SK-N-SH (cell line): ENCODE data around the gene PITHD1. TPM values are rescaled to one million over a fixed set of nuclear protein-coding genes. Genes with fewer than 3 reads are reported as not detected.
A peak's percentile ranks its signal among the peaks of the same experiment; 100 is the strongest.

Experiments used
- CTCF ChIA-PET: fragments of 300-600, 350-600 bp; formaldehyde crosslinking; extraction: SDS; loops from one replicate; lab custom pipeline; 2021; lab: Yijun Ruan, JAX
- POLR2A ChIA-PET: fragments of 350-600 bp; sonication (Branson Sonifier 250); formaldehyde crosslinking; extraction: SDS; loops from one replicate; lab custom pipeline; 2020; ENCODE audit warnings: antibody characterized with exemption, inconsistent platforms; lab: Yijun Ruan, JAX
- DNase-seq: peaks from one replicate; pipeline ENCODE4 v3.0.0; 2012
- H2AFZ ChIP-seq: fragments of 200-600 bp; sonication (generic); 2 replicates; pipeline ENCODE4 v1.8.1; 2016; ENCODE audit warnings: antibody characterized with exemption, mild to moderate bottlenecking, low read depth
- H3F3A ChIP-seq: fragments of 200-600 bp; sonication (generic); replicated peaks from 2 replicates; pipeline ENCODE3; 2016; ENCODE audit warnings: antibody characterized with exemption, mild to moderate bottlenecking; ENCODE audit not compliant: insufficient read depth
- H3K27ac ChIP-seq, 2 experiments: fragments of 200-500 bp in 1 of 2; fragments of 200-600 bp in 1 of 2; sonication (Bioruptor generic) in 1 of 2; sonication (generic), shearing (Covaris generic) in 1 of 2; 2 replicates each; pipeline versions ENCODE4 v1.5.1 to v1.6.1; 2014 to 2016; ENCODE audit warnings: low read depth in 2 of 2, inconsistent platforms in 1 of 2, low read length in 1 of 2, mild to moderate bottlenecking in 1 of 2, mixed read lengths in 1 of 2
- H3K27me3 ChIP-seq: fragments of 200-600 bp; sonication (generic), shearing (Covaris generic); 2 replicates; pipeline ENCODE4 v1.6.1; 2016; ENCODE audit warnings: mixed run types; ENCODE audit not compliant: insufficient read depth
- H3K36me3 ChIP-seq, 2 experiments: fragments of 200-500 bp in 1 of 2; fragments of 200-600 bp in 1 of 2; sonication (Bioruptor generic) in 1 of 2; sonication (generic) in 1 of 2; replicated peaks in 1 of 2; 2 replicates each; pipeline versions ENCODE3 to v1.5.1; 2014 to 2016; ENCODE audit warnings: low read length in 1 of 2, mild to moderate bottlenecking in 1 of 2; ENCODE audit not compliant: insufficient read depth in 2 of 2, control insufficient read depth in 1 of 2
- H3K4me1 ChIP-seq, 2 experiments: fragments of 200-500 bp in 1 of 2; fragments of 200-600 bp in 1 of 2; sonication (Bioruptor generic) in 1 of 2; sonication (generic), shearing (Covaris generic) in 1 of 2; 2 replicates each; pipeline versions ENCODE4 v1.5.1 to v1.6.1; 2014 to 2016; ENCODE audit warnings: low read depth in 1 of 2, low read length in 1 of 2, mixed run types in 1 of 2; ENCODE audit not compliant: insufficient read depth in 2 of 2, control insufficient read depth in 1 of 2
- H3K4me2 ChIP-seq: fragments of 200-600 bp; sonication (generic), shearing (Covaris generic); 2 replicates; pipeline ENCODE4 v1.6.1; 2017; ENCODE audit warnings: mixed run types
- H3K4me3 ChIP-seq, 2 experiments: fragments of 200-500 bp in 1 of 2; fragments of 200-600 bp in 1 of 2; sonication (Bioruptor generic) in 1 of 2; sonication (generic), shearing (Covaris generic) in 1 of 2; 2 replicates each; pipeline versions ENCODE4 v1.5.1 to v1.8.1; 2014 to 2016; ENCODE audit warnings: low read depth in 2 of 2, inconsistent platforms in 1 of 2, low read length in 1 of 2, mild to moderate bottlenecking in 1 of 2, mixed read lengths in 1 of 2, moderate library complexity in 1 of 2
- H3K79me2 ChIP-seq: fragments of 200-600 bp; sonication (generic); 2 replicates; pipeline ENCODE4 v1.8.1; 2017; ENCODE audit warnings: mild to moderate bottlenecking; ENCODE audit not compliant: insufficient read depth
- H3K9ac ChIP-seq: fragments of 200-600 bp; sonication (generic); 2 replicates; pipeline ENCODE4 v1.6.1; 2017; ENCODE audit warnings: mixed run types
- H3K9me2 ChIP-seq: fragments of 200-600 bp; sonication (generic); 2 replicates; pipeline ENCODE4 v1.6.1; 2017; ENCODE audit warnings: mixed run types
- H3K9me3 ChIP-seq: fragments of 200-600 bp; sonication (generic); 2 replicates; pipeline ENCODE4 v1.6.1; 2017; ENCODE audit warnings: mixed run types, mild to moderate bottlenecking, moderate library complexity
- H4K20me1 ChIP-seq: fragments of 200-600 bp; sonication (generic); 2 replicates; pipeline ENCODE4 v1.6.1; 2017; ENCODE audit warnings: mild to moderate bottlenecking, mixed run types; ENCODE audit not compliant: insufficient read depth
- CHD2 ChIP-seq: fragments of 150-350 bp; IDR thresholded peaks from 2 replicates; pipeline ENCODE4 v1.6.1; 2018; ENCODE audit warnings: low read length; ENCODE audit not compliant: partially characterized antibody
- ELF1 ChIP-seq: IDR thresholded peaks from 2 replicates; pipeline ENCODE4 v1.4.0; 2012
- EP300 ChIP-seq, 2 experiments: IDR thresholded peaks; 2 replicates each; pipeline versions ENCODE4 v1.4.0 to v1.6.1; 2012; ENCODE audit warnings: borderline replicate concordance in 1 of 2, low read depth in 1 of 2, low read length in 1 of 2
- EZH2phosphoT487 ChIP-seq: fragments of 200-600 bp; sonication (generic); IDR thresholded peaks from 2 replicates; pipeline ENCODE4 v1.6.1; 2017; ENCODE audit warnings: low read depth, mixed run types, mild to moderate bottlenecking, antibody characterized with exemption, moderate library complexity, borderline replicate concordance
- FOXJ3 ChIP-seq: sonication (generic); formaldehyde crosslinking; IDR thresholded peaks from 2 replicates; pipeline ENCODE4 v1.5.1; 2020; ENCODE audit warnings: mild to moderate bottlenecking, missing genetic modification reagents
- GABPA ChIP-seq: IDR thresholded peaks from 2 replicates; pipeline ENCODE4 v1.4.0; 2012; ENCODE audit warnings: low read depth, mild to moderate bottlenecking
- MXI1 ChIP-seq: IDR thresholded peaks from 2 replicates; pipeline ENCODE4 v1.6.1; 2012; ENCODE audit warnings: mild to moderate bottlenecking, low read depth, low read length, improper control_type of control experiment
- NFIC ChIP-seq: IDR thresholded peaks from 2 replicates; pipeline ENCODE4 v1.4.0; 2012; ENCODE audit warnings: borderline replicate concordance
- NRF1 ChIP-seq: IDR thresholded peaks from 2 replicates; pipeline ENCODE4 v1.6.1; 2012; ENCODE audit warnings: low read depth, mild to moderate bottlenecking, low read length
- POLR2AphosphoS5 ChIP-seq: IDR thresholded peaks from 2 replicates; pipeline ENCODE4 v1.6.1; 2012; ENCODE audit warnings: low read depth, low read length
- RAD21 ChIP-seq: IDR thresholded peaks from 2 replicates; pipeline ENCODE4 v1.6.1; 2012; ENCODE audit warnings: mild to moderate bottlenecking, low read length
- SIN3A ChIP-seq: IDR thresholded peaks from 2 replicates; pipeline ENCODE4 v1.6.1; 2012; ENCODE audit warnings: low read depth, mild to moderate bottlenecking, low read length, moderate library complexity, borderline replicate concordance
- TAF1 ChIP-seq: IDR thresholded peaks from 2 replicates; pipeline ENCODE4 v1.6.1; 2012; ENCODE audit warnings: low read depth, mild to moderate bottlenecking, low read length, moderate library complexity, borderline replicate concordance
- TCF12 ChIP-seq: IDR thresholded peaks from 2 replicates; pipeline ENCODE4 v1.4.0; 2012
- YY1 ChIP-seq: IDR thresholded peaks from 2 replicates; pipeline ENCODE4 v1.4.0; 2012; ENCODE audit warnings: low read depth, mild to moderate bottlenecking
- WGBS: methylation state at CpG from one replicate; pipeline ENCODE4 v1.1.6; 2017; ENCODE audit warnings: low lambda C conversion rate; 5-methylcytosine and 5-hydroxymethylcytosine counted together
- polyA plus RNA-seq, 3 experiments: library from polyadenylated mRNA; depleted of rRNA; stranded (reverse); fragments of >200 nt; gene quantifications; 2 replicates each; pipeline ENCODE4 v1.2.3, GENCODE V29; 2012
- TF ChIP-seq, protein P1 (sequence below): IDR thresholded peaks from 2 replicates; pipeline ENCODE4 v1.4.0; 2012; ENCODE audit warnings: low read depth
- TF ChIP-seq, protein P2 (sequence below): IDR thresholded peaks from 2 replicates; pipeline ENCODE4 v1.4.0; 2012; ENCODE audit warnings: low read depth, borderline replicate concordance
- TF ChIP-seq, protein P3 (sequence below): IDR thresholded peaks from 2 replicates; pipeline ENCODE4 v1.6.1; 2012; ENCODE audit warnings: mild to moderate bottlenecking, low read depth, low read length, moderate library complexity
- TF ChIP-seq, protein P4 (sequence below): fragments of 150-350 bp; IDR thresholded peaks from 2 replicates; pipeline ENCODE4 v1.6.1; 2017; ENCODE audit warnings: antibody characterized with exemption, low read length, low read depth, borderline replicate concordance
- TF ChIP-seq, protein P5 (sequence below): IDR thresholded peaks from 2 replicates; pipeline ENCODE4 v1.4.0; 2012; ENCODE audit warnings: low read depth, borderline replicate concordance
- TF ChIP-seq, protein P6 (sequence below): IDR thresholded peaks from 2 replicates; pipeline ENCODE4; 2012

PITHD1 gene
- polyA plus RNA-seq, 1 of the 3 experiments (the other 2 are of a cell fraction), result 36.3 TPM

DNA sequence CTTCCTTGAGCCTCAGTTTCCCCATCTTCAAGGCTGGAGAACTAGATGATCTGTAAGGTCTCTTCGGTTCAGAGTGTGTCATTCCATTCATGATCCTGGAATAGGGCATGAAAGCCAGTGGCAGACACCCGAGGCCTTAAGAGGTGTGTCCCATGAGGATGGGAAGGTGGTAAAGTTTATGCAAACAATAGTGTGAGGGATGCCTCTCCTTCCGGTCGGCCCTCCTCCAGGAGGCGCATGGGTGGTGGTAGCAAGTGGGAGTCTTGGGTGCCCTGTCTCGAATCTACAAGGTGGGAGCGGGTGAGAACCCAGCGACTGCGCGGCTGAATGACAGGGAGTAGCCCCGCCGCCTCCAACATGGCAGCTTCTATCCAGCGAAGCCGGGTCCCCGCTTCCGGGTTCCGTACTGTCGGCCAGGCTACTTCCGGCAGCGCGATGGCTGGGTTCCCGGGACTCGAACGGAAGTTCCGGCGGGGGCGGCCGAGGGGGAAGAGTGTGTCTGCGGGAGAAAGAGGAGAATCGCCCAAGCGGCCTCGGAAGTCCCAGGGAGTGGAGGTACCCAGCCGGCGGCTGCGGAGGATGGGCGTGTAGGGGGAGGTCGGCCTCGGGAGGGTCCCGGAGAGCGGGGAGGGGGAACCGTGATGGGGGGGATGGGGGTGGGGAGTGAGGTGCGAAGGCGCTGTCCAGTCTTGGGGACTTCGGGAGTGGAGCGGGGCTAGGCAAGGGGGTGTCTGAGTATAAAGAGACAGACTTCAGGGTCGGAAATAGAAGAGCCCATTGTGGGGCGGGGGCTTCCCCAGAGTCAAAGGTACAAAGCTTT, 12.7 kb downstream of the PITHD1 start, which contains the start of gene LYPLA2:
Gene LYPLA2, plus strand, starts transcription at position 450 of the 820 bp plus-strand sequence. CDS start 1,538 bp downstream, outside the sequence.
- WGBS, result 1% methylated on average over 44 of the region's 47 CpGs
- Histone ChIP-seq H3F3A (peaks cover 25% of the 10 kb centered on the region), H3K4me3 (peak within 1 kb of the TSS; percentile 97 to 98), H3K36me3 (peaks cover 38 to 43% of the 10 kb centered on the region in 2 experiments), H3K9me3 (no peaks in the 10 kb centered on the region), H3K4me1 (peaks cover 6 to 21% of the 10 kb centered on the region in 2 experiments; a peak in 3 of 4 replicates), H2AFZ (peak within 1 kb of the TSS; percentile 86), H3K27ac (peak within 1 kb of the TSS; percentile 73 to 91), H3K9ac (peak within 1 kb of the TSS; percentile 86), H3K9me2 (no peaks in the 10 kb centered on the region), H4K20me1 (no peaks in the 10 kb centered on the region), H3K4me2 (peak within 1 kb of the TSS; percentile 100), H3K79me2 (peaks cover 37% of the 10 kb centered on the region), H3K27me3 (no peaks in the 10 kb centered on the region)
- DNase-seq, result peak; percentile 94
- ChIA-PET CTCF (interaction anchor here (1.2 to 3.0 kb wide), 5 partner anchors 9 to 126 kb away, joined by 3 to 14 read pairs (median 9); partner anchors contain the start of gene GALE), POLR2A (interaction anchor here (0.9 to 2.3 kb wide), 5 partner anchors 10 to 48 kb away, joined by 3 to 17 read pairs (median 3); partner anchors contain the start of genes ELOA, GALE and PITHD1)
- TF ChIP-seq, protein P1, sequence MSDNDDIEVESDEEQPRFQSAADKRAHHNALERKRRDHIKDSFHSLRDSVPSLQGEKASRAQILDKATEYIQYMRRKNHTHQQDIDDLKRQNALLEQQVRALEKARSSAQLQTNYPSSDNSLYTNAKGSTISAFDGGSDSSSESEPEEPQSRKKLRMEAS, result peak; percentile 86
- TF ChIP-seq MXI1 (peak; percentile 87), SIN3A (peak; percentile 93), TCF12 (peak; percentile 8; the same call in 1 of the 2 replicates), NRF1 (peak; percentile 14; the same call in 1 of the 2 replicates), NFIC (peak; percentile 25; the same call in 1 of the 2 replicates), RAD21 (no peak), ELF1 (peak; percentile 98), POLR2AphosphoS5 (peak; percentile 89), EP300 (IDR thresholded peaks at IDR 0.05; ENCODE audit: borderline replicate concordance in 1 of 2, low read depth in 1 of 2, low read length in 1 of 2) (peak in 1 of 2 experiments; percentile 27; a peak in 1 of 4 replicates), YY1 (peak; percentile 97), EZH2phosphoT487 (no peak), FOXJ3 (CRISPR knock-in tag) (no peak), CHD2 (peak; percentile 63), GABPA (peak; percentile 95), TAF1 (peak; percentile 80)
- TF ChIP-seq, protein P2, sequence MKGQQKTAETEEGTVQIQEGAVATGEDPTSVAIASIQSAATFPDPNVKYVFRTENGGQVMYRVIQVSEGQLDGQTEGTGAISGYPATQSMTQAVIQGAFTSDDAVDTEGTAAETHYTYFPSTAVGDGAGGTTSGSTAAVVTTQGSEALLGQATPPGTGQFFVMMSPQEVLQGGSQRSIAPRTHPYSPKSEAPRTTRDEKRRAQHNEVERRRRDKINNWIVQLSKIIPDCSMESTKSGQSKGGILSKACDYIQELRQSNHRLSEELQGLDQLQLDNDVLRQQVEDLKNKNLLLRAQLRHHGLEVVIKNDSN, result no peak
- TF ChIP-seq, protein P3, sequence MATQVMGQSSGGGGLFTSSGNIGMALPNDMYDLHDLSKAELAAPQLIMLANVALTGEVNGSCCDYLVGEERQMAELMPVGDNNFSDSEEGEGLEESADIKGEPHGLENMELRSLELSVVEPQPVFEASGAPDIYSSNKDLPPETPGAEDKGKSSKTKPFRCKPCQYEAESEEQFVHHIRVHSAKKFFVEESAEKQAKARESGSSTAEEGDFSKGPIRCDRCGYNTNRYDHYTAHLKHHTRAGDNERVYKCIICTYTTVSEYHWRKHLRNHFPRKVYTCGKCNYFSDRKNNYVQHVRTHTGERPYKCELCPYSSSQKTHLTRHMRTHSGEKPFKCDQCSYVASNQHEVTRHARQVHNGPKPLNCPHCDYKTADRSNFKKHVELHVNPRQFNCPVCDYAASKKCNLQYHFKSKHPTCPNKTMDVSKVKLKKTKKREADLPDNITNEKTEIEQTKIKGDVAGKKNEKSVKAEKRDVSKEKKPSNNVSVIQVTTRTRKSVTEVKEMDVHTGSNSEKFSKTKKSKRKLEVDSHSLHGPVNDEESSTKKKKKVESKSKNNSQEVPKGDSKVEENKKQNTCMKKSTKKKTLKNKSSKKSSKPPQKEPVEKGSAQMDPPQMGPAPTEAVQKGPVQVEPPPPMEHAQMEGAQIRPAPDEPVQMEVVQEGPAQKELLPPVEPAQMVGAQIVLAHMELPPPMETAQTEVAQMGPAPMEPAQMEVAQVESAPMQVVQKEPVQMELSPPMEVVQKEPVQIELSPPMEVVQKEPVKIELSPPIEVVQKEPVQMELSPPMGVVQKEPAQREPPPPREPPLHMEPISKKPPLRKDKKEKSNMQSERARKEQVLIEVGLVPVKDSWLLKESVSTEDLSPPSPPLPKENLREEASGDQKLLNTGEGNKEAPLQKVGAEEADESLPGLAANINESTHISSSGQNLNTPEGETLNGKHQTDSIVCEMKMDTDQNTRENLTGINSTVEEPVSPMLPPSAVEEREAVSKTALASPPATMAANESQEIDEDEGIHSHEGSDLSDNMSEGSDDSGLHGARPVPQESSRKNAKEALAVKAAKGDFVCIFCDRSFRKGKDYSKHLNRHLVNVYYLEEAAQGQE, result peak; percentile 42; the same call in 1 of the 2 replicates
- TF ChIP-seq, protein P4, sequence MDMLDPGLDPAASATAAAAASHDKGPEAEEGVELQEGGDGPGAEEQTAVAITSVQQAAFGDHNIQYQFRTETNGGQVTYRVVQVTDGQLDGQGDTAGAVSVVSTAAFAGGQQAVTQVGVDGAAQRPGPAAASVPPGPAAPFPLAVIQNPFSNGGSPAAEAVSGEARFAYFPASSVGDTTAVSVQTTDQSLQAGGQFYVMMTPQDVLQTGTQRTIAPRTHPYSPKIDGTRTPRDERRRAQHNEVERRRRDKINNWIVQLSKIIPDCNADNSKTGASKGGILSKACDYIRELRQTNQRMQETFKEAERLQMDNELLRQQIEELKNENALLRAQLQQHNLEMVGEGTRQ, result no peak
- TF ChIP-seq, protein P5, sequence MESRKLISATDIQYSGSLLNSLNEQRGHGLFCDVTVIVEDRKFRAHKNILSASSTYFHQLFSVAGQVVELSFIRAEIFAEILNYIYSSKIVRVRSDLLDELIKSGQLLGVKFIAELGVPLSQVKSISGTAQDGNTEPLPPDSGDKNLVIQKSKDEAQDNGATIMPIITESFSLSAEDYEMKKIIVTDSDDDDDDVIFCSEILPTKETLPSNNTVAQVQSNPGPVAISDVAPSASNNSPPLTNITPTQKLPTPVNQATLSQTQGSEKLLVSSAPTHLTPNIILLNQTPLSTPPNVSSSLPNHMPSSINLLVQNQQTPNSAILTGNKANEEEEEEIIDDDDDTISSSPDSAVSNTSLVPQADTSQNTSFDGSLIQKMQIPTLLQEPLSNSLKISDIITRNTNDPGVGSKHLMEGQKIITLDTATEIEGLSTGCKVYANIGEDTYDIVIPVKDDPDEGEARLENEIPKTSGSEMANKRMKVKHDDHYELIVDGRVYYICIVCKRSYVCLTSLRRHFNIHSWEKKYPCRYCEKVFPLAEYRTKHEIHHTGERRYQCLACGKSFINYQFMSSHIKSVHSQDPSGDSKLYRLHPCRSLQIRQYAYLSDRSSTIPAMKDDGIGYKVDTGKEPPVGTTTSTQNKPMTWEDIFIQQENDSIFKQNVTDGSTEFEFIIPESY, result peak; percentile 66; the same call in 1 of the 2 replicates
- TF ChIP-seq, protein P6, sequence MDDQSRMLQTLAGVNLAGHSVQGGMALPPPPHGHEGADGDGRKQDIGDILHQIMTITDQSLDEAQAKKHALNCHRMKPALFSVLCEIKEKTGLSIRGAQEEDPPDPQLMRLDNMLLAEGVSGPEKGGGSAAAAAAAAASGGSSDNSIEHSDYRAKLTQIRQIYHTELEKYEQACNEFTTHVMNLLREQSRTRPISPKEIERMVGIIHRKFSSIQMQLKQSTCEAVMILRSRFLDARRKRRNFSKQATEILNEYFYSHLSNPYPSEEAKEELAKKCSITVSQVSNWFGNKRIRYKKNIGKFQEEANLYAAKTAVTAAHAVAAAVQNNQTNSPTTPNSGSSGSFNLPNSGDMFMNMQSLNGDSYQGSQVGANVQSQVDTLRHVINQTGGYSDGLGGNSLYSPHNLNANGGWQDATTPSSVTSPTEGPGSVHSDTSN, result peak; percentile 81
